HG03378 (cell line): ENCODE results near the gene CLEC18B.
"Not testable (repeated sequence)": the region's sequence is repeated elsewhere in the genome, so short reads cannot be mapped to it uniquely, and the experiment has no call there.

Experiments
- ATAC-seq: cut with Tn5 transposase; IDR thresholded peaks from one replicate; pipeline ENCODE4 v1.9.1; 2021; ENCODE audit warnings: mild to moderate bottlenecking, moderate library complexity; ENCODE audit not compliant: unreplicated experiment

CLEC18B gene

DNA sequence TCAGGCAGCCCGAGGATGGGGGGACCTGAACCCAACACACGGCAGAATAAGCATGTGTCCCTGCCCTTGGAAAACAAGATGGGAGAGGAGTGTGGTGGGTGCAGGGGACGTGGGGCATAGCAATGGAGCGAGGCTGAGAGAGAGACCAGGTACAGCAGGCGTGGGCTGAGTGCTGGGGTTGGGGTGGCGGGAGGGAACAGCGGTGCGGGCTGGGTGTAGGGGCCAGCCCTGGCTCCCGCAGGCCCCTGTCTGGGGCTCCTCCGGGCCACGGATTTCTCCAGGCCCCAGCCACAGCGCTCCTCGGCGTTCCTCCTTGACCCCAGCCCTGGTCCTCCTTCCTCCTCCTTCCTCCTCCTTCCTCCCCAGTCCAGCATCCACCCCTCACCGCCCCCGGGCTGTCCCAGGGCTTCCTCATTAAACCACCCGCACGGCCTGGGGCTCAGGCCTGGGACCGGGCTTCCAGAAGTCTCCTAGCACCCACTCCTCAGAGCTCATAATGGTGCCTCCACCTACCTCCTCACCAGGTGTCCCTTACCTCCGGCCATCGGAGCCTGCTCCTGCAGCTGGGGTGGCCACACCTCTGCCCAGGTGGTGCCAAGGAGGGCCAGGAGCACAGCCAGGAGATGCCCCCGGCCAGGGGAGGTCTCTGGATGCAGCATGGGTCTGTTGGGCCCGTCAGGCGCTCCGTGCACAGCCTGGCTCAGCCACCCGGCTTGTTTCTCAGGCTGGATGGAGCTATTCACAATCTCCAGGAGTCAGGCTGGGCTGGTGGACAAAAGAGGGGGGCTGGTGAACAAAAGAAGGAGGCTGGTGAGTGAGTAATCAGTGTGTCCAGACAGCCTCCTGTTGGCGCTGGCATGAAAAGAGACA is at the start of gene CLEC18B:
Gene CLEC18B, minus strand, starts transcription at position 867 of the 870 bp plus-strand sequence. Its CDS starts 208 bp downstream, at position 659.
- not testable (repeated sequence) for ATAC-seq

DNA sequence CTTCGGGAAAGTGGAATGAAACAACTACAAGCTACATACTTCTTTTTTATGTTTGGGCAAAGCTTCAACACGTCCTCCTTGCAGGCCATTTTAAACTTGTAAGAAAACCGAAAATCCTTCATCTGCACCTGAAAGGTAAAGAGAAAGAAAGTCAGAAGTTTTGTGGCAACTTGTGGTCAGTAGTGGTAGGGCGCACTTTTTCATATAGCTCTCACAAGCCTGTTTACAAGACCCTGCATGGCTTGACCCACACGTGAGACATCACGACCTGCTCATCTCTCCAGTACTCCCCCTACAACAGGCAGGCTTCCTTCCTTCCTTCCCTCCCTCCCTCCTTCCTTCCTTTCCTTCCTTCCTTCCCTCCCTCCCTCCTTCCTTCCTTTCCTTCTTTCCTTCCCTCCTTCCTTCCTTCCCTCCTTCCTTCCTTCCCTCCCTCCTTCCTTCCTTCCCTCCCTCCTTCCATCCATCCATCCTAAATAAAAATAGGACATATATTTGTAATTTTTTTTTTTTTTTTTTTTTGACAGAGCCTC is 48.7 kb upstream of the CLEC18B start:
- ATAC-seq = no peak

DNA sequence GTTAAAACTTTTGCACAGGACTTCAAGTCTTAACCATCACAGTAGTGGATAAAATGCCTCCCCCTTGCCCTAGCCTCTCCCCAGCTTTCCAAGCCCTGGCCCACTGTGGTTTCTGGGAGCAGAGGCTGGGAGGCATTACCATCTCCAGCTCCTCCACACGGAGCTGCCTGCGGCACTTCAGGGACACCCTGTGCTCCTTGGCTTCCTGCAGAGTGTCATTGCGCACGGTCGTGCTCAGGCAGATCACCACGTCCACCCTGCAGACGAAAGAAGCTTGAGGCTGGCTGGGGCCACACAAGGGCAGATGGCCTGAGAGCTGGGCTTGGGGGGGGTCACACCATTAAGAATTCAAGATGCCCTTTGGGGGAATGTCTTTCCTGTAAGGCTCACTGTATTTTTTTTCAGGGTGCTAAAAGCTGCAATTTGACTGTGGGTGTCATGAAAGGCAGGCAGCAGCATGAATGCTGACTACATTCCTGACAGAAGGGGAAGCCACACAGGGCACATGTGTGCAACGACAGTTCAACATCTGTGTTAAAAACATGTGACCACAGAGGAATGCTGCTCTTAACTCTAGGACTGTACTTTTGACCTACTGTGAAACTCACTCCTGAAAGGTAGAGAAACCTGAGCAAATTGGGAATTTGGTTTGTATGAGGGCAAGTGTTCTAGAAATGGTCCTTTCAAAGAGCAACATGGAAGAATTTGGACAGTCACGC is 47.7 kb upstream of the CLEC18B start:
- no peak for ATAC-seq

DNA sequence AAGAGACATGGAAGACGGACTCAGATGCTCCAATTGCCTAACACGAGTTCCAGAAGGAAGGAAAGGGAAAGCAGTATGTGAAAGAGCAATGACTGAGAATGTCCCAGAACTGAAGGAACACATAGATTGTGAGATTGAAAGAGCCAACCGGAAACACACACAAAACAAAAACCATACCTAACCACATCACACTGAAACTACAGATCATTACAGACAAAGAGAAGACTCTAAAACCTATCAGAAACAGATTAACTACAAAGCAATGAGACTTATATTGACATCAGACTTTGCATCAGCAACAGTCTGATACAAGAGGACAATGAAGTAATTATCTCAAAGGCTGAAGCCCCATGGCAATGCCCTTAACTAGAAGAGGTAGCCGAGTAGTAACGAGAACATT is 45.6 kb upstream of the CLEC18B start:
- no peak for ATAC-seq

DNA sequence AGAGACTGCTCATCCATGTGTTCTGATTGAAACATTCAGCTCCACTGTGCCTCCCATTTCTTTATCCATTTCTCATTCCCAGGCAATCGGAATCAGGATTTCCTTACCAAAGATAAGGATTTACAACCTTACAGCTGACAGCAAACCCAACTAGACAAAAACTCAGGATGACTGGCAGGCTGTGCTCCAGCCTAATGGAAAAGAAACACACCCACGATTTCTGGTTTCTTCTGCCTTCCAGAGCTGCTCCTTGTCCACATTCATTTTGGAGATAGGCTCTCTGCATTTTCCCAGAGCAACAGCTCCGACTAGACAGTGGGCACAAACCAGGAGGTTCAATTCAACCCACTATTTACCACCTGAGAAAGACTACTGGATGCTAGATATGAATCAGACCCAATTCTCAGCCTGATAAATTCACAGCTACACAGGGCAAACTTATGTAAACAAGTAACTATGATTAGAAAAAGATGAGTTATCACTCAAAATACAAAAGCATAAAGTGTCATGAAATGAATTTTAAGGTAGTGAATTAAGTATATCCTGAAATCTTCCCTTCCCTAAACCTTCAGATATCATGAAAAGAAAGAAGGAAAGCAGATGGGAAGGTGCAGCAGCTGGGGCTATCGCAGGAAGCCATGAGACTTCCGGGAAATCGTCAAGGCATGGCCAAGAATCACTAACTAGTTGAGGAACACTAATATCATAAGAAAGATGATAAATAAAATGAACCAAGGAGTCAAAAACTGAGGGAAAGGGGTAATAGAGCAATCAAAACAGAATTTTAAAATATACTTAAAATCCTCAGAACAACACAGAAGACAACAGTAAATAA is 44.8 kb upstream of the CLEC18B start:
- ATAC-seq = no peak

DNA sequence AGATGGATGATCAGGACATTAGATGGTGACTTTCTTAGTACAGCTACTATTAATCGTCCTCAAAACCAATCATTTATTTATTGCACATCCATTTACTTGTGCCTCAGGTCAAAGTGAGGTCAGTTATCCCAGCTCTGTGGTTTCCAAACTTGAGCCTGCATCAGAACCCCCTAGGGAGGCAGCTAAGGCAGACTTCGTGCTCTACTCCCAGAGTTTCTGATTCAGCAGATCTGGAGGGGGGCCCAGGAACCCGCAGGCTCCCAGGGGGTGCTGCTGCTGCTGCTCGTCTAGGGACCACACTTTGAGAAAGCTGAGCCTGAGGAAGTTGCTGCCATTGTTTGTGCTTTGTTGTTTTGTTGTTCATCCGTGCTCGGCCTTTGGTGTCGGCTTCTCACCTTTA is 44.0 kb upstream of the CLEC18B start:
- ATAC-seq = no peak

DNA sequence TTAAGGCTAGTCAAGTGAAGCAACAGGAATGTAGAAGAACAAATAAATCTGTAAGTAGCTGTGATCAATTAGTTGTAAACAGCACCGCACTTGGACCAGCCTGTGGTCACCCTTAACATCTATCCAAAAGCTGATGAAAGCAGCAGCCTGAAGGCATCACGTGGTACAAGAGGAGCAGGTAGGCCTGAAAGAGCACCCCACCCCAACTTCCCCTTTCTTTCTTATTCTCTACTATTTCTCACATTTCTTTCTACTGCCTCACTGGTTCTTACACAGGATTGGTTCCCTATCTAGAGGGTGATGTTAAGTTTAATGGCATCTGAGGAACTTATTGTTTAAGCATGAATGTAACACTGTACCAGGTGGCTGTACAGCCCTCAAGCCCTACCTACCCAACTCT is 42.6 kb upstream of the CLEC18B start:
- no peak for ATAC-seq

DNA sequence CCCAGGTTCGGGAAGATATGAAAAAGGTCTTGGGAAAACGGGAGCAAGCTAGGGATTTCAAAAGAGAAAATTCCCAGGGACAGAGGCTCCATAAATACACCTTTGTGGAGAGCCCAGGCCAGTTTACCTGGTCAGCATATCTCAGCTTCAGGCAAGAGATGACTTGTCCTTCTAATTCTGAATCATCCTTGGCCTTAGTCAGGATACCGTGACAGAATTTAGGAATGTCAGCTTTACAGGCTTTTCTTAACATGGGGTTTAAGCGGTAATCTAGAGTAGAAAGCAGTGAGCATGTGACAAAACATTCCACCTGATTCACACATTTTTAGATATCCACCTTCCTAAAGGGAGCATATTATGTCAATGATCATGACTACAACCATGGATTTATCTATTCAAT is 41.1 kb upstream of the CLEC18B start:
- no peak for ATAC-seq

DNA sequence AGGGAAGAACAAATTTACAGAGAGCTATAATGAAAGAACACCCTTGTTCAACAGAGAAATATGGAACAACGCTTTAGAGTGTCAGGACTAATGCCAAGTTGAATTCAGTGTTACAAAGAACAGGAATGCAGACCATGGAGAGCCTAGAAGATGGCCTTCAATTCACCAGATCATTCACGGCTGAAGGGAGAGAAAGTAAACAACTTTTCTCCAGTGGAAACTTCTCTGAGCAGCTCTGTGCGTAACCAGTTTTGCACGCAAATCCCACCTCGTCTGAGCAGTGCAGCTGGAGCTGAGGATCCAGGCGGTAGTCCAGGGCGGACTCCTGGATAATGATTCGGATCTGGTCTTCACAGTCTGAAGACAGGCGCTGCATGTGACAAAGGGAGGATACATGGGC is 40.5 kb upstream of the CLEC18B start:
- no peak for ATAC-seq

DNA sequence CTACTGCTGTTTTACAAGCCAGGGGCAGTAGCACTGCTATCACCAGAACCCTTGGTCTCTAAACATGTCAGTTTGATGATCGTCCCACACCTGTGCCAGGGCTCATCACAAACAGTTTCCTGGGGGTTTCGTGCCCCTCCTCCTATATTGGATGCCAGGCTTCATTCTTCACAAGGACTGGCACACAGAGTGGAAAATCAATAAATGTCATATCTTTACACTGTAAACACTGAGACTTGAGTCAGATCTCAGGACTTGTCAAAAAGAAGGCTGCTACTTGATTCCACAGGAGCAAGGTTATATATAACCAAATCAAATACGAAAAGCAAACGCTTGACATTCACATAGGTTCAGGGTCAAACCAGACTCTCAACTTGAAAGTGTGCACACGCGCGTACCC is 39.3 kb upstream of the CLEC18B start:
- no peak for ATAC-seq

DNA sequence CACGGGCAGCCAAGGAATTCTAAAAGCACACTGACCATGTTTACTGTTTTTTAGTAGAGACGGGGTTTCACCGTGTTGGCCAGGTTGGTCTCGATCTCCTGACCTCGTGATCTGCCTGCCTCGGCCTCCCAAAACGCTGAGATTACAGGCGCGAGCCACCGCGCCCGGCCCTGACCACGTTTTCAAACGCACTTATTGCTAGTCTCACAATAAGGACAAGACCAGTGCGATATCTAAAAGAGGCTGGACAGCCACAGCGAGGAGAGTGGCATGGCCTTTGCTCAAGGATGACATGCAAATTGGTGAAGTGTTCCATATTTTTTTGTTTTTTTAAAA is 35.0 kb upstream of the CLEC18B start:
- ATAC-seq = no peak

DNA sequence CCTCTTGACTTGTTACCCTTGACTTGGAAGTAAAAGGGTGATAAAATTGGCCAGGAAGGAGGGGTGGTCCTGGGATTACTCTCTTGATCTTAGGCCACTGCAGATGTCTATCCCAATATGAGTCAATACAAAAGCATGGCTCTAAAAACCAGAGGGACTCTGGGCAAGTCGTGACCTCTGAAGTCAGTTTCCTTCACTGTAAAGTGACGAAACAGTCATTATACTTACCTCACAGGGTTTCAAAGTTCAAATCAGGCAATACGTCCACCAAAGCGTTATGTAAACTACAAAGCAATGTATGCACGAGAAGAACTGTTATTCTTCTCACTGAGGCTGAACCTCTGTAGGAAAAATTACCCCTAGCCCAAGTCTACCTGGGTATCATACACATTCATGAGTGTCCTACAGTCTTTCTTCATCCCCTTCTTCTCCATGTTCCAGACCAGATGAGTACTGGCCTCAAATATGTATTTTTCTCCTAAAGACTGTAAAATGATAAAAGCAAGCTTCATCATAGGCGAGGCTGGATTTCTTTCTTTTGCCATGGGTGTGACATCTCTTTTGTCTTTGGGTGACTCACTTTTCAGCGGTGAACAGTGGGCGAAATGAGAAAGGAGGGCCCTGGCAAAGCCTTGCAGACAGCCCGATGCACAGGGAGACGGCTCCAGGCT is 34.5 kb upstream of the CLEC18B start:
- no peak for ATAC-seq

DNA sequence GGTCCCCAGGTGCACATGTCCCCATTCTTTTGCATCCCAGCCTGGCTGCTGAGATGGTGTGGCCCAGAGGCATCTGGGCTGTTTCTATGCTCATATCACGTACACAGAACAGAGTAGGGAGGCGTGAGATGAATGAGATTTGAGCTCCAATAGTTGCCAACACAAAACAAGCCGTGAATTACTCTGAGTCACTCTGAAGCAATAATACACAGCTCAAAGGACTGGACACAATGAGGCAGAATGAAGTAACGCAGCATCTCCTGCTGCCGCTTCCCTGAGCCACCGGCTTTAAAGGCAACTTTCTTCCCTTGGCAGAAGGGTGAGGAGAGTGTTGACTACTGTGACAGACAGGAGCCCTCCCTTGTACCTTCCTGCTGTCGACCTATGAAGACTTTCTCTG is 33.9 kb upstream of the CLEC18B start:
- ATAC-seq = no peak

DNA sequence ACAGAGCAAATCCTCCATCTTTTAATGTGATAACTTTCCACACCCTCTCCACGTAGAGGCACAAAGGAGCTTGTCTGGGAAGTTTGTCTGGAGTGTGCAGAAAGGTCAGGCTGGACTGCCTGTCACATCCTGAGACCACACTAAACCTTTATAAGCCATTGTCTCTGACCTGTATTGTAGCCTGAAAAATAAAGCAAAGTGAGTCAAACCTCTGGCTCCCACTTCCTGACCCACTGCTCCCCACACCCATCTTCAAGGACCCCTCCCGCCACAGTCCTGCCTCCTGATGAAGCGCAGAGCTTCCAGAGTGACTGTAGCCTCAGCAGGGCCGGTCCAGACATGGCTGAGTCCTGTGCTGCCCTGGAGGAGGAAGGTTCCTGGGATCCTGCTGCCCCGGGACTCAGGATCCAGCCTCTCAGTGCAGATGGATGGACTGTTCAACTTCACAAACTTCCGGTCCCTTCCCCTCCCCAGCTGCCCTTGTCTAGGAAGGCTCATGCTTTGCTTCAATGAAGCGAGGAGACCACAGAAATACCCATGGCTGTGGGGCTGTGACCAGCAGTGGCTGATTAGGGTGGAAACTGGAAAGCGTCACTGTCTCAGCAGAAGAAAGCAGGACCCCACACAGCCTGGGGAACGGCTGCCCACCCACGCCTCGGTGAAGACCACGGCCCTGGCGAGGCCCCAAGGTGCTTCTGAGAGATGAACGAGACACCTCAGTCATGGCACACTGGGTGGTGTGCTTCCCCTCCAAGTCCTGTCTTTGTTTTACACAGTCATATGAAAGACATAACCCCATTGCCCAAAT is 30.9 kb upstream of the CLEC18B start:
- ATAC-seq = peak; percentile 84

DNA sequence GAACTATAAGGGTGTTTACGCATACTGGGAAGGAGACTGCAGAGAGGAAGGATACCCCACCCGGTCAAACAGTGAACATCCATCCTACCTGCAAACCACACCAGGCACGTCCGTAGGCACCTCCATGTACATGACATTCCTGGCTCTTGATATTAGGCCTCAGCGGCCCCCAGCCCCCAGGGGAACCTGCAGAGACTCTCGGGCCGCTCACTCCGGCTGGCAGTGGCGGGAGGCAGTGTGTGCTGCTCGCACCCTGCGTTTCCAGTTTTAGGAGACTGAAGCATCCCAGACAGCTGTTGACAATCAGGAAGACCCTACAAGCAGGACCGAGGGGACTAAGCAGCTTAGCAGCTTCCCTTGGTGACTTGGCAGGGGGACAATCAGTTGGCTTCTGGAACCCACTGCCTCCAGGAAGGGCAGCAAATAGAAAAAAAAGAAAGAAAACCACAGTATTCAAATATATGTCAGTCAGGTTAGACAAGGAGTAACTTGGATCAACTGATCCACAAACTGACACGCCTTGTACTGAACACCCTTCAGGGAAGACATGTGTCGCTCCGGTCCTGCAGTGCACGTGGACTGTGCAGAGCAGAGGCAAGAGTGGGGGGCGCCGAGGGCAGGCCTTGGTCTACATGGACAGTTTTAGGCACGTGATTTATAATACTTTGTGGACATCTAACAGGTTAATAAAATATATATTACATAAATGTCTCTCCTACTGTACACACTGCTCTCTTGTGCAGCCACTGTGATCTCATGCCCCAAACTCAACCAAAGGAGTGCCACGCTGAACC is 29.9 kb upstream of the CLEC18B start:
- ATAC-seq = no peak

DNA sequence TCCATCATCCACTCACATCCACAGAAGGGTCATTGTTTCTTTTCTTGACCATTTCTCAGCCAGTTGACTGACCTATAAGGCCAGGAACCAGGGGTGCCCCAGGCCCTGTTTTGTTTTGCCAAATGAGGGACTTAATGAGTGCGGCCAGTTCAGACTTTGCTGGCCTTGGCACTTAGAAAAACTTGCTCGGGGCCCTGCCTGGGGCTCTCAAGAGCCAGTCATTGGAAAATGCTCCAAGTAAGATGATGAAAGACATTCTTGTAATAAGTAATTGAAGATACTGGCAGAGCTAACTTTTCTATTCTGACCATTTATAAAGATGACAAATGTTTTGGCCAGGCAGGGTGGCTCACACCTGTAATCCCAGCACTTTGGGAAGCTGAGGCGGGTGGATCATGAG is 29.0 kb upstream of the CLEC18B start:
- no peak for ATAC-seq

DNA sequence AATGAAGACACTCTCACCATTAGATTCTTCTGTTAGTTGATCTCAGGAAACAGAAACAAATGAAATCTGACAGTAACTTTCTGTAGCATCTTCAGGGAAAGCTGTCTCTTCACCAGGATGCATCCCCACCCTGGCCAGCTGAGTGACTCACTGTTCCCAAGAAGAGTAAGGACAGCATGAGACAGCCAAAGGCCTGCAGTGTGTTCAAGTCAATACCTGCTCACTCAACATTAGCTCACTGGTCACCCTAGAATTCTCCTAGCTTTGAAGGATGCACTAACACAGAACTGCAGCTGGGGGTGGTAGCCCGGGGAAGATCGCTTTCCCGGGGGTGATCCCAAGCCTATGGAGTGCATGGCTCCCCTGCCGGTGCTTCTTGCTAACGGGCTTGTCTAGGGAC is 28.2 kb upstream of the CLEC18B start:
- no peak for ATAC-seq

DNA sequence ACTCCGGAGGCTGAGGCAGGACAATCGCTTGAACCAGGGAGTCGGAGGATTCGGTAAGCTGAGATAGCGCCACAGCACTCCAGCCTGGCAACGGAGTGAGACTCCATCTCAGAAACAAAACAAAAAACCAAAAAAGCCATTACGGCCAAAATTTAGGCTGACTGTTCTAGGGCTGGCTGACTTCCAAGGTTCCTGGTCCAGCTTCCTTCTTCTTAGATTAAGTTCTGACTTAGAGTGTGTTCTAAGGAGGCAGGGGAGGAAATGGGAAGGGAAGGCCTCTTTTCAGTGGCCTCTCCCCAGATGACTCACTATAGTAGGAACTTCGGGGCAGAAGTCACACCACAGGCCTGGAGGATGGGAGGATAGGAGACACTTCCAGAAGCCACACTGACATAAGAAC is 27.7 kb upstream of the CLEC18B start:
- ATAC-seq = no peak

DNA sequence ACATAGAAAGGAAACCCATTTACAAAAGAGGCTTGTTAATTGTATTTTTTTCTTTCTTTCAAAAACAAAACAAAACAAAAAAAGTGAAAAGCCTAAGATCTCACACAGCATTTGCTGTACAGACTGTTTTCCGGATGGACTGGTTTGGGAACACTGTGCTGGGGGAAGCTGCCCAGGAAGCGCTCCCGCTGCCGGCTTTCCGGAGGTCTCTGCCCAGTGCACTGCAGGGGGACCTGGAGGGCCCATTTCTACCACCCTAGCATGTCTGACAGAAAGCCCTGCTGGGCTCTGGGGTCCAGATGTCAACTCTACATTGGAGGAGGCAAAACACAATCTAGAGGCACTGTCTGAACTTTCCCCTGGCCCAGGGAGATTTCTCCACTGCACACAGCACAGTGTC is 26.3 kb upstream of the CLEC18B start:
- ATAC-seq = no peak
